ENCODE data around the gene ZNF629.

The ZNF629 gene

GRCh38 chr16:30793508-30794069, 6.6 kb upstream of the ZNF629 start:
- Histone ChIP-seq H3K36me3 (ENCODE audit: control insufficient read depth, insufficient read depth, low read length) (no peaks in the 10 kb centered on the region), H3K27me3 (replicated peaks; ENCODE audit: control insufficient read depth, insufficient read depth, low read length) (no peaks in the 10 kb centered on the region), H3K4me3 (replicated peaks; ENCODE audit: low read depth, low read length) (no peak overlapping the region)
- TF ChIP-seq CTCF (IDR thresholded peaks at IDR 0.05; ENCODE audit: insufficient read depth, low read length, poor library complexity, severe bottlenecking): no peak
- no peak for DNase-seq (ENCODE audit: extremely low read depth, insufficient read length)

GRCh38 chr16:30787613-30788378, 791 bp upstream of the ZNF629 start:
- DNase-seq (ENCODE audit: extremely low read depth, insufficient read length): no peak
- H3K27me3 ChIP-seq (replicated peaks; ENCODE audit: control insufficient read depth, insufficient read depth, low read length): no peaks in the 10 kb centered on the region
- no peaks in the 10 kb centered on the region for H3K36me3 ChIP-seq (ENCODE audit: control insufficient read depth, insufficient read depth, low read length)
- no peak for TF ChIP-seq CTCF (IDR thresholded peaks at IDR 0.05; ENCODE audit: insufficient read depth, low read length, poor library complexity, severe bottlenecking)
- peak overlapping the region; percentile 65 for H3K4me3 ChIP-seq (replicated peaks; ENCODE audit: low read depth, low read length)

DNA sequence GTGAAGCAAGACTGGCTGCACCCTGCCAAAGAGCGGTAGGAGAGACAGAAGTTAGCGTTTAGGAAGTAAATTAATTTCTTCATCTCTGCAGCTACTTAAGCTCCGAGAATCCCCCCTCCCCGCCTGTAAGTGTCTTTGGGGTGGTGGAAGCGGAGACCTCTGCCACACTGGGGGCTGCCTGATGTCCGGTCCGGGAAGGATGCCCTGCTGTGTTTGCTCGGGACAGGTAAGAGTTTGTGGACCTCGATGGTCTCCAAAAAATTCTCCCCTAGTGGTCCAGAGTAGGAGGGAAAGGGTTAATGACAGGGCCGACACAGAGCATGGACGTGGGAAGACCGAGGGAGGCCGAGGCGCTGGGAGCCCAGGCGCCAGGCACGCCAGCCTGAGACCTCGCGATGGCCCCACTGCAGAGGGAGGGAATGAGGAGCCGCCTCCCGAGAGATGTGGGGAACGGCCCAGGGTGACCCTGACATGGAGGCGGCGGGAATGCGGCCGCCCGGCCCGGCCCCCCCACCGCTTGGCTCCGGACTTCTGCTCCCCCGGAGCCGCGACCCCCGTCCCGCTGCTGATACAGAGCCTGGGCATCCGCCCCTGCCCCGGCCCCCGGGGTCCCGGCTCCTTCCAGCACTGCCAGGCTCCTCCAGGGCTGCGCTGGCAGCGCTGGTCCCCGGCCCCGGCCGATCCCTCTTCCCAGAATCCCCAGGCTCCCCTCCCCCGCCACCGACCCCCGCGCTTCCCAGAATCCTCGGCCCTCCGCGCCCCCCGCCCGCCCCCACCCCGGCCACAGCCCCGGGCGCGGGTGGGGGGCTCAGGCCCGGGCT, 680 bp downstream of the ZNF629 start:
- no peaks in the 10 kb centered on the region for H3K27me3 ChIP-seq (replicated peaks; ENCODE audit: control insufficient read depth, insufficient read depth, low read length)
- TF ChIP-seq CTCF (IDR thresholded peaks at IDR 0.05; ENCODE audit: insufficient read depth, low read length, poor library complexity, severe bottlenecking): no peak
- DNase-seq (ENCODE audit: extremely low read depth, insufficient read length): no peak
- peak overlapping the region; percentile 65 for H3K4me3 ChIP-seq (replicated peaks; ENCODE audit: low read depth, low read length)
- H3K36me3 ChIP-seq (ENCODE audit: control insufficient read depth, insufficient read depth, low read length): no peaks in the 10 kb centered on the region

- H3K4me3 ChIP-seq (replicated peaks; ENCODE audit: low read depth, low read length): no peak overlapping the region
- no peak for DNase-seq (ENCODE audit: extremely low read depth, insufficient read length)
Observed at GRCh38 chr16:30785126-30786106, 1.6 kb downstream of the ZNF629 start.

More at GRCh38 chr16:30785126-30786106, 1.6 kb downstream of the ZNF629 start:
- no peak for TF ChIP-seq CTCF (IDR thresholded peaks at IDR 0.05; ENCODE audit: insufficient read depth, low read length, poor library complexity, severe bottlenecking)
- H3K27me3 ChIP-seq (replicated peaks; ENCODE audit: control insufficient read depth, insufficient read depth, low read length): no peaks in the 10 kb centered on the region
- H3K36me3 ChIP-seq (ENCODE audit: control insufficient read depth, insufficient read depth, low read length): no peaks in the 10 kb centered on the region

Measured in GM06990 (cell line).